Measurements from ENCODE around the gene CNTN2.

- TF ChIP-seq, protein P1, sequence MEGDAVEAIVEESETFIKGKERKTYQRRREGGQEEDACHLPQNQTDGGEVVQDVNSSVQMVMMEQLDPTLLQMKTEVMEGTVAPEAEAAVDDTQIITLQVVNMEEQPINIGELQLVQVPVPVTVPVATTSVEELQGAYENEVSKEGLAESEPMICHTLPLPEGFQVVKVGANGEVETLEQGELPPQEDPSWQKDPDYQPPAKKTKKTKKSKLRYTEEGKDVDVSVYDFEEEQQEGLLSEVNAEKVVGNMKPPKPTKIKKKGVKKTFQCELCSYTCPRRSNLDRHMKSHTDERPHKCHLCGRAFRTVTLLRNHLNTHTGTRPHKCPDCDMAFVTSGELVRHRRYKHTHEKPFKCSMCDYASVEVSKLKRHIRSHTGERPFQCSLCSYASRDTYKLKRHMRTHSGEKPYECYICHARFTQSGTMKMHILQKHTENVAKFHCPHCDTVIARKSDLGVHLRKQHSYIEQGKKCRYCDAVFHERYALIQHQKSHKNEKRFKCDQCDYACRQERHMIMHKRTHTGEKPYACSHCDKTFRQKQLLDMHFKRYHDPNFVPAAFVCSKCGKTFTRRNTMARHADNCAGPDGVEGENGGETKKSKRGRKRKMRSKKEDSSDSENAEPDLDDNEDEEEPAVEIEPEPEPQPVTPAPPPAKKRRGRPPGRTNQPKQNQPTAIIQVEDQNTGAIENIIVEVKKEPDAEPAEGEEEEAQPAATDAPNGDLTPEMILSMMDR (conservative IDR thresholded peaks at IDR 0.05; ENCODE audit: low read depth, low read length) = no peak
- TF ChIP-seq POLR2A (IDR thresholded peaks at IDR 0.05; ENCODE audit: low read depth, low read length) (no peak), FOS (IDR thresholded peaks at IDR 0.05; ENCODE audit: low read depth, low read length) (no peak), MXI1 (IDR thresholded peaks at IDR 0.05; ENCODE audit: borderline replicate concordance, low read depth, low read length) (no peak), CEBPB (IDR thresholded peaks at IDR 0.05; ENCODE audit: low read depth, low read length) (no peak), BHLHE40 (IDR thresholded peaks at IDR 0.05; ENCODE audit: low read depth, low read length) (no peak), RAD21 (IDR thresholded peaks at IDR 0.05; ENCODE audit: low read length) (no peak), RCOR1 (IDR thresholded peaks at IDR 0.05; ENCODE audit: insufficient replicate concordance, low read length) (no peak), RFX5 (IDR thresholded peaks at IDR 0.05; ENCODE audit: low read depth, low read length) (no peak)
- TF ChIP-seq, protein P2, sequence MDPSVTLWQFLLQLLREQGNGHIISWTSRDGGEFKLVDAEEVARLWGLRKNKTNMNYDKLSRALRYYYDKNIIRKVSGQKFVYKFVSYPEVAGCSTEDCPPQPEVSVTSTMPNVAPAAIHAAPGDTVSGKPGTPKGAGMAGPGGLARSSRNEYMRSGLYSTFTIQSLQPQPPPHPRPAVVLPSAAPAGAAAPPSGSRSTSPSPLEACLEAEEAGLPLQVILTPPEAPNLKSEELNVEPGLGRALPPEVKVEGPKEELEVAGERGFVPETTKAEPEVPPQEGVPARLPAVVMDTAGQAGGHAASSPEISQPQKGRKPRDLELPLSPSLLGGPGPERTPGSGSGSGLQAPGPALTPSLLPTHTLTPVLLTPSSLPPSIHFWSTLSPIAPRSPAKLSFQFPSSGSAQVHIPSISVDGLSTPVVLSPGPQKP (IDR thresholded peaks at IDR 0.05; ENCODE audit: borderline replicate concordance, low read depth, low read length) = no peak
These were observed 9.7 kb downstream of the CNTN2 start for GRCh38 chr1:205052690-205053089.
